Mesendoderm (in vitro differentiated cells): ENCODE results near the gene MET.
"Not testable (repeated sequence)": the region's sequence is repeated elsewhere in the genome, so short reads cannot be mapped to it uniquely, and the experiment has no call there.

Source experiments
- DNase-seq: peaks from one replicate; pipeline ENCODE4 v3.0.0; 2013
- H2AK5ac ChIP-seq: 2 replicates; pipeline ENCODE4 v1.6.1; 2013; ENCODE audit warnings: low read length, inconsistent platforms
- H2BK120ac ChIP-seq: 2 replicates; pipeline ENCODE4 v1.6.1; 2013; ENCODE audit warnings: low read depth, mild to moderate bottlenecking, low read length, moderate library complexity, mixed read lengths
- H2BK15ac ChIP-seq: replicated peaks from 2 replicates; pipeline ENCODE4 v1.6.1; 2013; ENCODE audit warnings: low read depth, mild to moderate bottlenecking, moderate library complexity
- H2BK5ac ChIP-seq: 2 replicates; pipeline ENCODE4 v1.6.1; 2013; ENCODE audit warnings: low read length, inconsistent platforms
- H3K18ac ChIP-seq: 2 replicates; pipeline ENCODE4 v1.6.1; 2013; ENCODE audit warnings: mild to moderate bottlenecking, low read length, mixed read lengths
- H3K23ac ChIP-seq: one replicate; pipeline ENCODE4 v1.6.1; 2013; ENCODE audit warnings: low read length
- H3K27ac ChIP-seq: 2 replicates; pipeline ENCODE4 v1.5.1; 2013; ENCODE audit warnings: low read depth, mild to moderate bottlenecking, inconsistent platforms, low read length, moderate library complexity
- H3K27me3 ChIP-seq: 2 replicates; pipeline ENCODE4 v1.6.1; 2013; ENCODE audit warnings: low read length, control low read depth, mild to moderate bottlenecking, inconsistent platforms; ENCODE audit not compliant: insufficient read depth, poor library complexity
- H3K36me3 ChIP-seq: 2 replicates; pipeline ENCODE4 v1.6.1; 2013; ENCODE audit warnings: low read length, inconsistent platforms; ENCODE audit not compliant: control insufficient read depth, insufficient read depth
- H3K4ac ChIP-seq: one replicate; pipeline ENCODE4 v1.6.1; 2013; ENCODE audit warnings: low read depth, mild to moderate bottlenecking, low read length, moderate library complexity
- H3K4me1 ChIP-seq: 2 replicates; pipeline ENCODE4 v1.6.1; 2013; ENCODE audit warnings: low read depth, low read length, inconsistent platforms; ENCODE audit not compliant: control insufficient read depth
- H3K4me2 ChIP-seq: 2 replicates; pipeline ENCODE4 v1.6.1; 2013; ENCODE audit warnings: low read length
- H3K4me3 ChIP-seq: 2 replicates; pipeline ENCODE4 v1.5.1; 2013; ENCODE audit warnings: mild to moderate bottlenecking, low read length
- H3K56ac ChIP-seq: one replicate; pipeline ENCODE4 v1.6.1; 2013; ENCODE audit warnings: low read length
- H3K79me1 ChIP-seq: 2 replicates; pipeline ENCODE4 v1.6.1; 2013; ENCODE audit warnings: low read length, inconsistent platforms
- H3K79me2 ChIP-seq: 2 replicates; pipeline ENCODE4 v1.6.1; 2013; ENCODE audit warnings: mild to moderate bottlenecking, low read length; ENCODE audit not compliant: control insufficient read depth, insufficient read depth
- H3K9ac ChIP-seq: 2 replicates; pipeline ENCODE4 v1.6.1; 2013; ENCODE audit warnings: low read length, inconsistent platforms
- H4K5ac ChIP-seq: one replicate; pipeline ENCODE4 v1.6.1; 2013; ENCODE audit warnings: low read length
- H4K8ac ChIP-seq: one replicate; pipeline ENCODE4 v1.6.1; 2013; ENCODE audit warnings: low read depth, mild to moderate bottlenecking, control low read depth, low read length, moderate library complexity
- WGBS: extraction: QIAGEN DNeasy Blood & Tissue Kit; methylation state at CpG from one replicate; pipeline ENCODE4 v1.1.7; 2013; ENCODE audit warnings: low lambda C conversion rate, missing lambda C conversion rate; ENCODE audit not compliant: insufficient coverage; ENCODE audit errors: extremely low coverage; 5-methylcytosine and 5-hydroxymethylcytosine counted together

Gene MET

GRCh38 chr7:116751070-116751469 is 79.1 kb downstream of the MET start:
- H2AK5ac ChIP-seq, H3K4me2 ChIP-seq, H2BK120ac ChIP-seq, H3K18ac ChIP-seq, H3K27ac ChIP-seq, H3K9ac ChIP-seq, H3K23ac ChIP-seq, H3K56ac ChIP-seq, H3K4me3 ChIP-seq, H3K36me3 ChIP-seq, DNase-seq, H4K5ac ChIP-seq, H3K4me1 ChIP-seq, H3K79me1 ChIP-seq, H2BK15ac ChIP-seq, H2BK5ac ChIP-seq, H4K8ac ChIP-seq, H3K27me3 ChIP-seq, H3K4ac ChIP-seq, H3K79me2 ChIP-seq: not testable (repeated sequence)
- no CpG with 5 or more reads among the region's 4 CpGs for WGBS

GRCh38 chr7:116752305-116753074 is 80.5 kb downstream of the MET start:
- Histone ChIP-seq H2BK120ac (no peak overlapping the region), H3K79me1 (no peaks in the 10 kb centered on the region), H3K79me2 (no peaks in the 10 kb centered on the region), H3K4me2 (no peak overlapping the region), H3K4ac (no peak overlapping the region), H2AK5ac (no peak overlapping the region), H3K23ac (no peak overlapping the region), H3K56ac (no peak overlapping the region), H3K18ac (no peak overlapping the region), H2BK5ac (no peak overlapping the region), H3K4me1 (no peaks in the 10 kb centered on the region), H4K8ac (no peak overlapping the region), H3K9ac (no peak overlapping the region), H3K27me3 (no peaks in the 10 kb centered on the region), H3K36me3 (no peaks in the 10 kb centered on the region), H3K4me3 (no peak overlapping the region), H4K5ac (no peak overlapping the region), H2BK15ac (no peak overlapping the region), H3K27ac (no peak overlapping the region)
- DNase-seq = no peak
- no CpG with 5 or more reads among the region's 9 CpGs for WGBS

GRCh38 chr7:116753130-116753529 is 81.1 kb downstream of the MET start:
- H3K4me2 ChIP-seq = no peak overlapping the region
- no peak overlapping the region for H2BK5ac ChIP-seq
- H3K9ac ChIP-seq = no peak overlapping the region
- H2BK15ac ChIP-seq = no peak overlapping the region
- no peaks in the 10 kb centered on the region for H3K27me3 ChIP-seq
- H4K8ac ChIP-seq = no peak overlapping the region
- H2AK5ac ChIP-seq = no peak overlapping the region
- no peak overlapping the region for H2BK120ac ChIP-seq
- no peaks in the 10 kb centered on the region for H3K36me3 ChIP-seq
- WGBS = 100% methylated on average over 1 of the region's 2 CpGs
- no peak overlapping the region for H3K27ac ChIP-seq
- no peak overlapping the region for H3K4ac ChIP-seq
- H3K23ac ChIP-seq = no peak overlapping the region
- H3K4me3 ChIP-seq = no peak overlapping the region
- H3K4me1 ChIP-seq = no peaks in the 10 kb centered on the region
- no peaks in the 10 kb centered on the region for H3K79me2 ChIP-seq
- H3K18ac ChIP-seq = no peak overlapping the region
- DNase-seq = no peak
- no peak overlapping the region for H4K5ac ChIP-seq
- no peaks in the 10 kb centered on the region for H3K79me1 ChIP-seq
- H3K56ac ChIP-seq = no peak overlapping the region

GRCh38 chr7:116754186-116754585 is 82.2 kb downstream of the MET start:
- no peak overlapping the region for H2BK15ac ChIP-seq
- no peak overlapping the region for H3K18ac ChIP-seq
- no peak overlapping the region for H3K56ac ChIP-seq
- no peak for DNase-seq
- H3K9ac ChIP-seq = no peak overlapping the region
- no peak overlapping the region for H3K4me2 ChIP-seq
- no peaks in the 10 kb centered on the region for H3K79me1 ChIP-seq
- H3K27me3 ChIP-seq = no peaks in the 10 kb centered on the region
- no peaks in the 10 kb centered on the region for H3K4me1 ChIP-seq
- no peak overlapping the region for H2AK5ac ChIP-seq
- H3K27ac ChIP-seq = no peak overlapping the region
- no peak overlapping the region for H2BK120ac ChIP-seq
- WGBS = no CpG with 5 or more reads among the region's 4 CpGs
- no peak overlapping the region for H3K23ac ChIP-seq
- H4K5ac ChIP-seq = no peak overlapping the region
- H2BK5ac ChIP-seq = no peak overlapping the region
- no peaks in the 10 kb centered on the region for H3K36me3 ChIP-seq
- no peaks in the 10 kb centered on the region for H3K79me2 ChIP-seq
- H3K4ac ChIP-seq = no peak overlapping the region
- H4K8ac ChIP-seq = no peak overlapping the region
- no peak overlapping the region for H3K4me3 ChIP-seq

- no peaks in the 10 kb centered on the region for H3K27me3 ChIP-seq
- H4K5ac ChIP-seq = no peak overlapping the region
- H4K8ac ChIP-seq = no peak overlapping the region
- no peaks in the 10 kb centered on the region for H3K79me2 ChIP-seq
- no peak overlapping the region for H3K27ac ChIP-seq
- no peaks in the 10 kb centered on the region for H3K79me1 ChIP-seq
- no peak overlapping the region for H3K4me3 ChIP-seq
- DNase-seq = no peak
- H3K4me2 ChIP-seq = no peak overlapping the region
- H3K4ac ChIP-seq = no peak overlapping the region
- no peak overlapping the region for H3K9ac ChIP-seq
- H3K36me3 ChIP-seq = no peaks in the 10 kb centered on the region
- H2AK5ac ChIP-seq = no peak overlapping the region
- H2BK15ac ChIP-seq = no peak overlapping the region
- no CpG with 5 or more reads among the region's 4 CpGs for WGBS
- H3K4me1 ChIP-seq = no peaks in the 10 kb centered on the region
- no peak overlapping the region for H2BK120ac ChIP-seq
- H2BK5ac ChIP-seq = no peak overlapping the region
- H3K23ac ChIP-seq = no peak overlapping the region
- H3K18ac ChIP-seq = no peak overlapping the region
- no peak overlapping the region for H3K56ac ChIP-seq
Observed at GRCh38 chr7:116757283-116757682, 85.3 kb downstream of the MET start.

GRCh38 chr7:116759642-116760041 is 87.6 kb downstream of the MET start:
- H2BK120ac ChIP-seq, H3K4me1 ChIP-seq, H3K18ac ChIP-seq, H3K56ac ChIP-seq, H3K23ac ChIP-seq, H3K27ac ChIP-seq, H4K8ac ChIP-seq, H3K27me3 ChIP-seq, H3K79me1 ChIP-seq, H3K4ac ChIP-seq, H3K9ac ChIP-seq, H3K4me2 ChIP-seq, H4K5ac ChIP-seq, DNase-seq, H2BK15ac ChIP-seq, H2BK5ac ChIP-seq, H2AK5ac ChIP-seq, H3K36me3 ChIP-seq, H3K4me3 ChIP-seq, H3K79me2 ChIP-seq: not testable (repeated sequence)
- no CpG with 5 or more reads among the region's 5 CpGs for WGBS
